ENCODE measurements around the gene SPATC1L.

- TF ChIP-seq, protein P1, sequence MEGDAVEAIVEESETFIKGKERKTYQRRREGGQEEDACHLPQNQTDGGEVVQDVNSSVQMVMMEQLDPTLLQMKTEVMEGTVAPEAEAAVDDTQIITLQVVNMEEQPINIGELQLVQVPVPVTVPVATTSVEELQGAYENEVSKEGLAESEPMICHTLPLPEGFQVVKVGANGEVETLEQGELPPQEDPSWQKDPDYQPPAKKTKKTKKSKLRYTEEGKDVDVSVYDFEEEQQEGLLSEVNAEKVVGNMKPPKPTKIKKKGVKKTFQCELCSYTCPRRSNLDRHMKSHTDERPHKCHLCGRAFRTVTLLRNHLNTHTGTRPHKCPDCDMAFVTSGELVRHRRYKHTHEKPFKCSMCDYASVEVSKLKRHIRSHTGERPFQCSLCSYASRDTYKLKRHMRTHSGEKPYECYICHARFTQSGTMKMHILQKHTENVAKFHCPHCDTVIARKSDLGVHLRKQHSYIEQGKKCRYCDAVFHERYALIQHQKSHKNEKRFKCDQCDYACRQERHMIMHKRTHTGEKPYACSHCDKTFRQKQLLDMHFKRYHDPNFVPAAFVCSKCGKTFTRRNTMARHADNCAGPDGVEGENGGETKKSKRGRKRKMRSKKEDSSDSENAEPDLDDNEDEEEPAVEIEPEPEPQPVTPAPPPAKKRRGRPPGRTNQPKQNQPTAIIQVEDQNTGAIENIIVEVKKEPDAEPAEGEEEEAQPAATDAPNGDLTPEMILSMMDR (IDR thresholded peaks at IDR 0.05; ENCODE audit: low read length), result no peak
- no peak for TF ChIP-seq EZH2 (IDR thresholded peaks at IDR 0.05; ENCODE audit: borderline replicate concordance, low read length)
Observed at GRCh38 chr21:46150073-46150472, 34.2 kb downstream of the SPATC1L start.

All from OCI-LY1 (cell line).